Breast epithelium (tissue), 4 donors: ENCODE results near the gene CBX1. TPM values are rescaled to one million over a fixed set of nuclear protein-coding genes. Genes with fewer than 3 reads are reported as not detected.
"Not testable (repeated sequence)": the region's sequence is repeated elsewhere in the genome, so short reads cannot be mapped to it uniquely, and the experiment has no call there.

ENCODE experiments used
- DNase-seq, 2 donors: peaks; one replicate each; pipeline ENCODE4 v3.0.0-alpha.2; 2019; ENCODE audit warnings: low spot score in 2 of 2
- H3K27ac ChIP-seq, 2 donors: fragments of 200-600 bp; sonication (generic) in 1 of 2; one replicate each; pipeline ENCODE4 v1.5.1; 2016 to 2019; ENCODE audit warnings: mild to moderate bottlenecking in 1 of 2
- H3K27me3 ChIP-seq, 2 donors: fragments of 200-600 bp; sonication (generic) in 1 of 2; one replicate each; pipeline versions ENCODE4 v1.5.1 to v1.6.0; 2017 to 2019; ENCODE audit warnings: control low read depth in 1 of 2, mild to moderate bottlenecking in 1 of 2
- H3K36me3 ChIP-seq: fragments of 200-600 bp; one replicate; pipeline ENCODE4 v1.5.1; 2019
- H3K4me1 ChIP-seq, 2 donors: fragments of 200-600 bp; sonication (generic); one replicate each; pipeline ENCODE4 v1.5.1; 2016 to 2019; ENCODE audit warnings: control low read depth in 1 of 2
- H3K4me3 ChIP-seq, 3 donors: fragments of 200-600 bp; sonication (generic); 1 replicate in 2 of 3; 2 replicates in 1 of 3; pipeline ENCODE4 v1.5.1; 2016 to 2019; ENCODE audit warnings: mild to moderate bottlenecking in 3 of 3, moderate library complexity in 2 of 3
- H3K9me3 ChIP-seq, 2 donors: fragments of 200-600 bp; sonication (generic) in 1 of 2; one replicate each; pipeline ENCODE4 v1.5.1; 2016 to 2019; ENCODE audit warnings: control low read depth in 1 of 2
- CTCF ChIP-seq, 3 donors: fragments of 450-650 bp; IDR thresholded peaks; one replicate each; pipeline ENCODE4 v1.5.1; 2016 to 2017; ENCODE audit warnings: antibody characterized with exemption in 3 of 3, mild to moderate bottlenecking in 3 of 3, moderate library complexity in 3 of 3
- POLR2A ChIP-seq: fragments of 450-650 bp; IDR thresholded peaks from one replicate; pipeline ENCODE4 v1.6.1; 2016; ENCODE audit warnings: antibody characterized with exemption, mild to moderate bottlenecking, moderate library complexity
- POLR2AphosphoS5 ChIP-seq, 3 donors: sonication (generic); formaldehyde crosslinking; IDR thresholded peaks; one replicate each; pipeline ENCODE4 v1.6.1; 2017; ENCODE audit warnings: antibody characterized with exemption in 3 of 3
- intact Hi-C: fragments of 100-400 bp; cut with DNase I; formaldehyde crosslinking; loops from one replicate; pipeline ENCODE4 v1.15.1; 2023; ENCODE audit warnings: low total_unique reads
- total RNA-seq, 3 donors: library from RNA; depleted of rRNA; stranded (reverse); fragments of >200 nt; gene quantifications; one replicate each; pipeline ENCODE4 v1.1.0, GENCODE V29; 2016

Gene CBX1
- total RNA-seq, 3 donors from 2014 or later: 29.0 to 45.8 (median 45.2) TPM

DNA sequence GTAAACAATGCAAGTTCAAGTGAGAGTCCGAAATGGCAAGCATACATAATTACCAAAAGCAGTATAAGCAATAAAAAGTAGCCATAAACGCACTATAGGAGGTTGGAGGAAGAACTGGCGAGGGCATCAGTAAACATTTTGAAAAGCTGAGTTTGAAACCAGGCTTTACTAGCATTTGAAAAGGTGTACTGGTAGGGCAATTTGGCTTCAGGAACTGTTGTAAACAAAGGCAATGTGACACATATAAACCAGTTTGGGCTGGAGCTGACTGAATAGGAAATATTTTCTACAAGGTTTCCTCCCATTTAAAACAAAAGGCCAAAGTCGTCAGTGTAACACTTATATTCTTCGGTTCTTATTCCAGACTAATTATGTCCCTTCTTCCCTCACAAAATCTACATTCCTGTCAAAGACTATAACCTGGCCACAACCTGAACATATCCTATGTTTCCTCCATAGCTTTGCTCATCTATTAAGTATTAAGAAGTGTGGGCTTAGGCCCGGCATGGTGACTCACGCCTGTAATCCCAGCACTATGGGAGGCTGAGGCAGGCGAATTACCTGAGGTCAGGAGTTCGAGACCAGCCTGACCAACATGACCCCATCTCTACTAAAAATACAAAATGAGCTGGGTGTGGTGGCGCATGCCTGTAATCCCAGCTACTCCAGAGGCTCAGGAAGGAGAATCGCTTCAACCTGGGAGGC is 7.8 kb downstream of the CBX1 start:
- H3K27me3 ChIP-seq: no peaks in the 10 kb centered on the region
- no peaks in the 10 kb centered on the region for H3K9me3 ChIP-seq
- H3K4me3 ChIP-seq: no peak overlapping the region
- no peak for DNase-seq
- peak overlapping the region; percentile 72 to 73 for H3K27ac ChIP-seq
- H3K4me1 ChIP-seq: no peaks in the 10 kb centered on the region
- H3K36me3 ChIP-seq: no peaks in the 10 kb centered on the region
- intact Hi-C loops: no loop called here
- TF ChIP-seq CTCF (IDR thresholded peaks at IDR 0.05) (no peak), POLR2A (no peak), POLR2AphosphoS5 (IDR thresholded peaks at IDR 0.05) (no peak)

- DNase-seq: no peak
- Histone ChIP-seq H3K36me3 (no peaks in the 10 kb centered on the region), H3K27me3 (no peaks in the 10 kb centered on the region), H3K4me1 (no peaks in the 10 kb centered on the region), H3K9me3 (no peaks in the 10 kb centered on the region), H3K27ac (no peak overlapping the region), H3K4me3 (no peak overlapping the region)
- intact Hi-C loops: no loop called here
- TF ChIP-seq CTCF (IDR thresholded peaks at IDR 0.05) (no peak), POLR2AphosphoS5 (IDR thresholded peaks at IDR 0.05) (no peak), POLR2A (no peak)
These were observed 16.3 kb downstream of the CBX1 start for GRCh38 chr17:48084932-48085331.

- H3K27me3 ChIP-seq: no peaks in the 10 kb centered on the region
- H3K27ac ChIP-seq: no peak overlapping the region
- no peak for DNase-seq
- no peaks in the 10 kb centered on the region for H3K36me3 ChIP-seq
- intact Hi-C loops: no loop called here
- H3K4me3 ChIP-seq: no peak overlapping the region
- no peaks in the 10 kb centered on the region for H3K4me1 ChIP-seq
- TF ChIP-seq POLR2AphosphoS5 (IDR thresholded peaks at IDR 0.05) (no peak), CTCF (IDR thresholded peaks at IDR 0.05) (no peak), POLR2A (no peak)
- H3K9me3 ChIP-seq: no peaks in the 10 kb centered on the region
These were observed 19.4 kb downstream of the CBX1 start for GRCh38 chr17:48081858-48082257.

- not testable (repeated sequence) for H3K9me3 ChIP-seq, H3K27ac ChIP-seq, DNase-seq, H3K4me3 ChIP-seq, H3K4me1 ChIP-seq, H3K36me3 ChIP-seq, H3K27me3 ChIP-seq
- intact Hi-C loops: loop anchor here (2.0 kb wide), 1 partner anchor 58 kb away; no protein-coding TSS in a partner anchor
These were observed 24.1 kb downstream of the CBX1 start for GRCh38 chr17:48077152-48077551.

GRCh38 chr17:48074322-48075081 is 26.8 kb downstream of the CBX1 start:
- Histone ChIP-seq H3K9me3 (no peaks in the 10 kb centered on the region), H3K27ac (no peak overlapping the region), H3K36me3 (no peaks in the 10 kb centered on the region), H3K4me3 (no peak overlapping the region), H3K4me1 (no peaks in the 10 kb centered on the region), H3K27me3 (no peaks in the 10 kb centered on the region)
- no peak for TF ChIP-seq POLR2AphosphoS5 (IDR thresholded peaks at IDR 0.05)
- TF ChIP-seq CTCF (IDR thresholded peaks at IDR 0.05): peak; percentile 51 to 90 (median 90)
- peak; percentile 63 to 77 for DNase-seq
- intact Hi-C loops: no loop called here

GRCh38 chr17:48073566-48074094 is 27.6 kb downstream of the CBX1 start:
- DNase-seq, H3K4me3 ChIP-seq, H3K27me3 ChIP-seq, H3K9me3 ChIP-seq, intact Hi-C loops, H3K36me3 ChIP-seq, H3K4me1 ChIP-seq, H3K27ac ChIP-seq: not testable (repeated sequence)

GRCh38 chr17:48072811-48073210 is 28.5 kb downstream of the CBX1 start:
- intact Hi-C loops, H3K27ac ChIP-seq, H3K4me1 ChIP-seq, H3K9me3 ChIP-seq, H3K36me3 ChIP-seq, H3K27me3 ChIP-seq, DNase-seq, H3K4me3 ChIP-seq: not testable (repeated sequence)
